ENCODE results near the gene C11orf86.
"Not testable (repeated sequence)": the region's sequence is repeated elsewhere in the genome, so short reads cannot be mapped to it uniquely, and the experiment has no call there.

- TF ChIP-seq CTCF, POLR2A (IDR thresholded peaks at IDR 0.05): not testable (repeated sequence)
Measured at GRCh38 chr11:66988741-66989140, 13.6 kb downstream of the C11orf86 start.

All from right lobe of liver (tissue), 4 donors.